HG02588 (cell line): ENCODE data around the gene MACROD2.
"Not testable (repeated sequence)": the region's sequence is repeated elsewhere in the genome, so short reads cannot be mapped to it uniquely, and the experiment has no call there.

ENCODE experiments used
- ATAC-seq: cut with Tn5 transposase; IDR thresholded peaks from one replicate; pipeline ENCODE4 v1.9.1; 2021; ENCODE audit warnings: mild to moderate bottlenecking, moderate library complexity; ENCODE audit not compliant: unreplicated experiment

MACROD2 gene

GRCh38 chr20:15795305-15796019 is 1800.1 kb downstream of the MACROD2 start:
- ATAC-seq: no peak

- no peak for ATAC-seq
These were observed 1804.6 kb downstream of the MACROD2 start for GRCh38 chr20:15799871-15800270.

GRCh38 chr20:15802020-15802419 is 1806.7 kb downstream of the MACROD2 start:
- no peak for ATAC-seq

- ATAC-seq: no peak
These were observed 1809.8 kb downstream of the MACROD2 start for GRCh38 chr20:15805154-15805553.

DNA sequence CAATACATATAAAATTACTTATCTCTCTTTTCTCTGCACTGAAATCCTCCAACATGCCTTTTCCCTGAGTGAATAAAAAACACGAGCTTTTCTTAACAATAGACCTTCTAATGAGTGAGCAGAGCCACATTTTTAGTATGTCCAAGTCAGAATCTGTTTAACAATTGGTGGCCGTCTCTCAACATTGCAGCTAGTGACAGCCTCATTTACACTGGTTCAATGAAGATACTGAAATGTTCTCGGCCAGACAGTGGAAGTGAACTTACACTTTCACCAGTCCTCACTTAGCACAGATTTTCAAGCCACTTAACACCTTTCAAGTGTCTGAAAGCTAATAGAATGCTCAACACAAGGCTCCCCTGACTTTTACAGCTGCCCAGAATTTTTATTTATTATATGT is 1810.8 kb downstream of the MACROD2 start:
- ATAC-seq: no peak

- no peak for ATAC-seq
These were observed 1812.0 kb downstream of the MACROD2 start for GRCh38 chr20:15807271-15807670.

GRCh38 chr20:15807771-15808170 is 1812.5 kb downstream of the MACROD2 start:
- ATAC-seq: not testable (repeated sequence)

- ATAC-seq: no peak
These were observed 1816.6 kb downstream of the MACROD2 start for GRCh38 chr20:15811951-15812350.

GRCh38 chr20:15812696-15813095 is 1817.4 kb downstream of the MACROD2 start:
- no peak for ATAC-seq

GRCh38 chr20:15814360-15814759 is 1819.0 kb downstream of the MACROD2 start:
- no peak for ATAC-seq

GRCh38 chr20:15814911-15815310 is 1819.6 kb downstream of the MACROD2 start:
- ATAC-seq: no peak

- no peak for ATAC-seq
These were observed 1822.0 kb downstream of the MACROD2 start for GRCh38 chr20:15817351-15817750.

DNA sequence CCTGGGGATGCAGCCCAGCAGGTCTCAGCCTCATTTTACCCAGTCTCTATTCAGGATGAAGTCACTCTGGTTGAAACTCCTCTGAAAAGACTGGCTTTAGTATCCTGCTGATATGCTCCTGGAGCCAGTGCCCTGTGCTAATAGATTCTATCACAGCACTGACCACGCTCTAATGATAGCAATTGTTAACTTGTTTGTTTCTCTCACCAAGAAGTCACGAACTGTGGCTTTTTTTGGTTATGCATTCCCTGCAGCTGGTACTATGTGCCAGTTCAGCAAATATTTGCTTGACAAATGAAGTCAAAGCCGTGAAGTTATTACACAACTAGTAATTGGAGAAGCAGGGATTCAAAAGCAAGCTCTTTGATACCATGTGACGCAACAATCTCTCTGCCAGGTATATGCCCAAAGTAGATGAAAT is 1823.3 kb downstream of the MACROD2 start:
- no peak for ATAC-seq

DNA sequence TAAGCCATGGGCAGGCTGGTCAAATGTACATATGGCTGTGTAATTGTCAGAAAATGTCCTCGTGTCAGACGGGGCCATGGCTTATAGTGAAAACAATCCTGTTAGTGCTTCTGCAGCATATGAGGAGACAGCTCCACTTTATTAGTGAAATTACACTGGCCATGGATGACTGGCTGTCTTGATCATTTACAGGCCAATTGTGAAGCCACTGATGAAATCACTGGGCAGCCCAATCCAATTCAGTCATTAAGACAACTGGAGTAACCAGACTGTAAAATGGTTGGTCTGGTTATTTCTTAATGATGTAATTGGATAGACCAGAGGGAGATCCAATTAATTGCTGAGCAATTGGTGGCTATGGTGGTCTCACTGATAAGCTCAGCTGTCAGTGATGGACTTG is 1828.4 kb downstream of the MACROD2 start:
- no peak for ATAC-seq

DNA sequence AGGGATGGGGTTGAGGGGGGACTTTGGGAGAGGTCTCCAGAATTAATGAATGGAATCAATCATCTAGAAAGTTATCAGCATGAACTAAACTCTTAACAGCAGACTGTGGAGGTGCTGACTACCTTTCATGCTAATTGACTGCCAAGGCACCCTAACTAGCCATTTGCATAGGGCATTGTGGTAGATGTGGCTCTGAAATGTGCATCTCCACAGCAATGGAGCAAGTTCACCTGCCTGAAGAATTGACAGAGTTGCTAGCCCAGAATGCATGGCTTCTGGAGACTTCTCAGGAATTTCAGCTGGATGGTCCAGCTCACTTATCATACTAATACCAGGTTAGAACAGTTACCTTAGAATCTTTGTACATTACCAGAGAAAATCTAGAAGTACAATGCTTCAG is 1832.3 kb downstream of the MACROD2 start:
- no peak for ATAC-seq

- no peak for ATAC-seq
These were observed 1835.9 kb downstream of the MACROD2 start for GRCh38 chr20:15831201-15831600.

GRCh38 chr20:15832512-15832911 is 1837.2 kb downstream of the MACROD2 start:
- no peak for ATAC-seq

GRCh38 chr20:15834857-15835256 is 1839.5 kb downstream of the MACROD2 start:
- no peak for ATAC-seq

GRCh38 chr20:15835811-15836210 is 1840.5 kb downstream of the MACROD2 start:
- ATAC-seq: no peak

DNA sequence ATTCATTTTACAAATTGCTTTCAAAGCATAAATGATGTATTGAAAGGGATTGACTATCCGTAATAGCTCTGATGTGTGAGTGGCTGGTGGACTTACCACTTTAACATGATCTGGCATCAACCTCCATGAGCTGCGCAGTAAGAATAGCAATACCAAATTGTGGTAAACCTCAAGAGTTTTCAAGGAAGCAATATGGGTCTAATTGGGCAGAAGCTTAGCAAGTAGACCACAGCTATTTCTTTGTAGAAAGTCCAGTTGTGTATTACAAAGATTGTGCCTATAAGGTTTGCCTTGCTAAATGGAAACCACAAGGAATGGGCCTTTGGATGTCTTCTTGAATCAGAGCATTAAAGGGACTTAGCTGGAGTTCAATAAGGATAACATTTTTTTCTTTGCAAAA is 1841.3 kb downstream of the MACROD2 start:
- ATAC-seq: no peak

- ATAC-seq: no peak
These were observed 1842.2 kb downstream of the MACROD2 start for GRCh38 chr20:15837563-15837962.

- no peak for ATAC-seq
These were observed 1843.2 kb downstream of the MACROD2 start for GRCh38 chr20:15838466-15838865.
